SK-N-SH treated with all-trans-retinoic acid at 6 μM for 48 hours (cell line): ENCODE results near the gene NDOR1.

Experiments
- ATAC-seq: fragments of 200-7000 bp; cut with Tn5 transposase; 3 replicates; pipeline ENCODE4 v1.9.1; 2020; ENCODE audit warnings: mild to moderate bottlenecking, moderate library complexity
- ARNTL ChIP-seq: fragments of 450-650 bp; formaldehyde crosslinking; IDR thresholded peaks from 2 replicates; pipeline ENCODE4 v1.5.0; 2020; ENCODE audit warnings: low read depth, mild to moderate bottlenecking, moderate library complexity, borderline replicate concordance
- BACH2 ChIP-seq: fragments of 250-450 bp; sonication (Bioruptor Pico); IDR thresholded peaks from 2 replicates; pipeline ENCODE4 v1.9.0; 2021; ENCODE audit warnings: mild to moderate bottlenecking, borderline replicate concordance
- CSRNP3 ChIP-seq: fragments of 250-450 bp; sonication (Bioruptor Pico); IDR thresholded peaks from 2 replicates; pipeline ENCODE4 v1.5.1; 2021; ENCODE audit warnings: mild to moderate bottlenecking, moderate library complexity
- ESRRG ChIP-seq: fragments of 250-450 bp; sonication (Bioruptor Pico); IDR thresholded peaks from 2 replicates; pipeline ENCODE4 v1.6.1; 2021; ENCODE audit warnings: mild to moderate bottlenecking
- GLIS3 ChIP-seq: fragments of 250-450 bp; sonication (Bioruptor Pico); IDR thresholded peaks from 2 replicates; pipeline ENCODE4 v1.5.0; 2020; ENCODE audit warnings: mild to moderate bottlenecking, moderate library complexity
- OSR1 ChIP-seq: fragments of 250-450 bp; sonication (Bioruptor Pico); IDR thresholded peaks from 2 replicates; pipeline ENCODE4 v1.8.0; 2022; ENCODE audit warnings: moderate library complexity, mild to moderate bottlenecking, inconsistent platforms
- PPARA ChIP-seq: fragments of 250-450 bp; sonication (Bioruptor Pico); IDR thresholded peaks from 2 replicates; pipeline ENCODE4 v1.5.0; 2020; ENCODE audit warnings: mild to moderate bottlenecking, borderline replicate concordance
- RARB ChIP-seq: fragments of 250-450 bp; sonication (Bioruptor Pico); IDR thresholded peaks from 2 replicates; pipeline ENCODE4 v1.8.0; 2021; ENCODE audit warnings: mild to moderate bottlenecking, moderate library complexity
- SNAI2 ChIP-seq: fragments of 250-450 bp; sonication (Bioruptor Pico); IDR thresholded peaks from 2 replicates; pipeline ENCODE4 v1.5.0; 2020; ENCODE audit warnings: mild to moderate bottlenecking, moderate library complexity
- TCF4 ChIP-seq: fragments of 250-450 bp; sonication (Bioruptor Pico); IDR thresholded peaks from 2 replicates; pipeline ENCODE4 v1.8.0; 2021; ENCODE audit warnings: mild to moderate bottlenecking, moderate library complexity, borderline replicate concordance
- TOX ChIP-seq: fragments of 250-450 bp; sonication (Bioruptor Pico); IDR thresholded peaks from 2 replicates; pipeline ENCODE4 v1.8.0; 2021; ENCODE audit warnings: mild to moderate bottlenecking, moderate library complexity, borderline replicate concordance
- ZC3H10 ChIP-seq: fragments of 250-450 bp; sonication (Bioruptor Pico); IDR thresholded peaks from 2 replicates; pipeline ENCODE4 v1.5.1; 2021; ENCODE audit warnings: mild to moderate bottlenecking, moderate library complexity
- ZFP3 ChIP-seq: fragments of 250-450 bp; sonication (Bioruptor Pico); IDR thresholded peaks from 2 replicates; pipeline ENCODE4 v1.5.0; 2020; ENCODE audit warnings: mild to moderate bottlenecking, moderate library complexity
- ZFP30 ChIP-seq: fragments of 450-650 bp; formaldehyde crosslinking; IDR thresholded peaks from 2 replicates; pipeline ENCODE4 v1.5.0; 2022; ENCODE audit warnings: mild to moderate bottlenecking, moderate library complexity
- ZNF565 ChIP-seq: fragments of 450-650 bp; formaldehyde crosslinking; conservative IDR thresholded peaks from 2 replicates; pipeline ENCODE4 v1.5.0; 2020; ENCODE audit warnings: low read depth, mild to moderate bottlenecking, moderate library complexity
- ZNF70 ChIP-seq: fragments of 450-650 bp; formaldehyde crosslinking; IDR thresholded peaks from 2 replicates; pipeline ENCODE4 v1.5.0; 2020; ENCODE audit warnings: mild to moderate bottlenecking, moderate library complexity
- ZNF8 ChIP-seq: fragments of 450-650 bp; formaldehyde crosslinking; IDR thresholded peaks from 2 replicates; pipeline ENCODE4 v1.5.0; 2020; ENCODE audit warnings: mild to moderate bottlenecking, moderate library complexity
- TF ChIP-seq, protein P1 (sequence below): fragments of 250-450 bp; sonication (Bioruptor Pico); IDR thresholded peaks from 2 replicates; pipeline ENCODE4 v1.5.0; 2020; ENCODE audit warnings: mild to moderate bottlenecking, moderate library complexity
- TF ChIP-seq, protein P2 (sequence below): fragments of 250-450 bp; sonication (Bioruptor Pico); IDR thresholded peaks from 2 replicates; pipeline ENCODE4 v1.8.0; 2021; ENCODE audit warnings: low read depth, mild to moderate bottlenecking, moderate library complexity, borderline replicate concordance
- TF ChIP-seq, protein P3 (sequence below): fragments of 250-450 bp; sonication (Bioruptor Pico); IDR thresholded peaks from 2 replicates; pipeline ENCODE4 v1.8.0; 2020; ENCODE audit warnings: mild to moderate bottlenecking, moderate library complexity, borderline replicate concordance
- TF ChIP-seq, protein P4 (sequence below): fragments of 250-450 bp; sonication (Bioruptor Pico); IDR thresholded peaks from 2 replicates; pipeline ENCODE4 v1.5.1; 2020; ENCODE audit warnings: low read depth, mild to moderate bottlenecking, moderate library complexity

The NDOR1 gene

GRCh38 chr9:137193771-137194170 is 11.7 kb upstream of the NDOR1 start:
- no peak for TF ChIP-seq ZNF565 (CRISPR knock-in tag)
- TF ChIP-seq, protein P1, sequence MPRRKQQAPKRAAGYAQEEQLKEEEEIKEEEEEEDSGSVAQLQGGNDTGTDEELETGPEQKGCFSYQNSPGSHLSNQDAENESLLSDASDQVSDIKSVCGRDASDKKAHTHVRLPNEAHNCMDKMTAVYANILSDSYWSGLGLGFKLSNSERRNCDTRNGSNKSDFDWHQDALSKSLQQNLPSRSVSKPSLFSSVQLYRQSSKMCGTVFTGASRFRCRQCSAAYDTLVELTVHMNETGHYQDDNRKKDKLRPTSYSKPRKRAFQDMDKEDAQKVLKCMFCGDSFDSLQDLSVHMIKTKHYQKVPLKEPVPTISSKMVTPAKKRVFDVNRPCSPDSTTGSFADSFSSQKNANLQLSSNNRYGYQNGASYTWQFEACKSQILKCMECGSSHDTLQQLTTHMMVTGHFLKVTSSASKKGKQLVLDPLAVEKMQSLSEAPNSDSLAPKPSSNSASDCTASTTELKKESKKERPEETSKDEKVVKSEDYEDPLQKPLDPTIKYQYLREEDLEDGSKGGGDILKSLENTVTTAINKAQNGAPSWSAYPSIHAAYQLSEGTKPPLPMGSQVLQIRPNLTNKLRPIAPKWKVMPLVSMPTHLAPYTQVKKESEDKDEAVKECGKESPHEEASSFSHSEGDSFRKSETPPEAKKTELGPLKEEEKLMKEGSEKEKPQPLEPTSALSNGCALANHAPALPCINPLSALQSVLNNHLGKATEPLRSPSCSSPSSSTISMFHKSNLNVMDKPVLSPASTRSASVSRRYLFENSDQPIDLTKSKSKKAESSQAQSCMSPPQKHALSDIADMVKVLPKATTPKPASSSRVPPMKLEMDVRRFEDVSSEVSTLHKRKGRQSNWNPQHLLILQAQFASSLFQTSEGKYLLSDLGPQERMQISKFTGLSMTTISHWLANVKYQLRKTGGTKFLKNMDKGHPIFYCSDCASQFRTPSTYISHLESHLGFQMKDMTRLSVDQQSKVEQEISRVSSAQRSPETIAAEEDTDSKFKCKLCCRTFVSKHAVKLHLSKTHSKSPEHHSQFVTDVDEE (CRISPR knock-in tag), result no peak
- TF ChIP-seq PPARA (CRISPR knock-in tag), result no peak
- TF ChIP-seq, all 23 proteins: peak for 0
- no peak for ATAC-seq

DNA sequence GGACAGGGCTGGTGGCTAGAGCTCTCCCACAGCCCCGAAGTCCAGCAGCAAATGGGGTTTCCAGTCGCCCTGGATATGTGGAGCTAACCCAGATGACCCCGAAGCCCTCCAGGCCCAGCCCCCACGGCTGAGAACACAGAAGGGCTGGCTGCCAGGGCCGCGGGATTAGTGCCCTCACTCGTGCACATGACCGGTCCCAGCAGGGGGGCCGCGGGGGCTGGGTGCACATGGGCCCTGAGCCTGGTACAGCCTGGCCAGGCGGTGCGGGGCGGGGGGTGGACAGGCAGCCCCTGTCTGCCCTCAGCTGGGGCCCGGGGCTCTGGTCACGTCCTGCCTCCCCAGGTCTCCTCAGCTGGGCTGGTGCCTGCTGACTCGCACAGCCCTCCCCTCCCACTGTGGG is 11.1 kb upstream of the NDOR1 start:
- ATAC-seq, result no peak
- TF ChIP-seq RARB (CRISPR knock-in tag), result no peak
- no peak for TF ChIP-seq OSR1 (CRISPR knock-in tag)
- TF ChIP-seq, protein P2, sequence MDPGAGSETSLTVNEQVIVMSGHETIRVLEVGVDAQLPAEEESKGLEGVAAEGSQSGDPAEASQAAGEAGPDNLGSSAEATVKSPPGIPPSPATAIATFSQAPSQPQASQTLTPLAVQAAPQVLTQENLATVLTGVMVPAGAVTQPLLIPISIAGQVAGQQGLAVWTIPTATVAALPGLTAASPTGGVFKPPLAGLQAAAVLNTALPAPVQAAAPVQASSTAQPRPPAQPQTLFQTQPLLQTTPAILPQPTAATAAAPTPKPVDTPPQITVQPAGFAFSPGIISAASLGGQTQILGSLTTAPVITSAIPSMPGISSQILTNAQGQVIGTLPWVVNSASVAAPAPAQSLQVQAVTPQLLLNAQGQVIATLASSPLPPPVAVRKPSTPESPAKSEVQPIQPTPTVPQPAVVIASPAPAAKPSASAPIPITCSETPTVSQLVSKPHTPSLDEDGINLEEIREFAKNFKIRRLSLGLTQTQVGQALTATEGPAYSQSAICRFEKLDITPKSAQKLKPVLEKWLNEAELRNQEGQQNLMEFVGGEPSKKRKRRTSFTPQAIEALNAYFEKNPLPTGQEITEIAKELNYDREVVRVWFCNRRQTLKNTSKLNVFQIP (CRISPR knock-in tag), result no peak
- TF ChIP-seq, protein P1 (CRISPR knock-in tag), result no peak
- TF ChIP-seq TOX (CRISPR knock-in tag), result no peak
- no peak for TF ChIP-seq GLIS3 (CRISPR knock-in tag)

- ATAC-seq, result no peak
- no peak for TF ChIP-seq GLIS3 (CRISPR knock-in tag)
- no peak for TF ChIP-seq CSRNP3 (CRISPR knock-in tag)
- TF ChIP-seq, protein P3, sequence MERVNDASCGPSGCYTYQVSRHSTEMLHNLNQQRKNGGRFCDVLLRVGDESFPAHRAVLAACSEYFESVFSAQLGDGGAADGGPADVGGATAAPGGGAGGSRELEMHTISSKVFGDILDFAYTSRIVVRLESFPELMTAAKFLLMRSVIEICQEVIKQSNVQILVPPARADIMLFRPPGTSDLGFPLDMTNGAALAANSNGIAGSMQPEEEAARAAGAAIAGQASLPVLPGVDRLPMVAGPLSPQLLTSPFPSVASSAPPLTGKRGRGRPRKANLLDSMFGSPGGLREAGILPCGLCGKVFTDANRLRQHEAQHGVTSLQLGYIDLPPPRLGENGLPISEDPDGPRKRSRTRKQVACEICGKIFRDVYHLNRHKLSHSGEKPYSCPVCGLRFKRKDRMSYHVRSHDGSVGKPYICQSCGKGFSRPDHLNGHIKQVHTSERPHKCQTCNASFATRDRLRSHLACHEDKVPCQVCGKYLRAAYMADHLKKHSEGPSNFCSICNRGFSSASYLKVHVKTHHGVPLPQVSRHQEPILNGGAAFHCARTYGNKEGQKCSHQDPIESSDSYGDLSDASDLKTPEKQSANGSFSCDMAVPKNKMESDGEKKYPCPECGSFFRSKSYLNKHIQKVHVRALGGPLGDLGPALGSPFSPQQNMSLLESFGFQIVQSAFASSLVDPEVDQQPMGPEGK (CRISPR knock-in tag), result no peak
- no peak for TF ChIP-seq ZFP30 (CRISPR knock-in tag)
- TF ChIP-seq, protein P1 (CRISPR knock-in tag), result no peak
- TF ChIP-seq ZFP3, result no peak
- TF ChIP-seq PPARA (CRISPR knock-in tag), result no peak
- TF ChIP-seq, protein P4, sequence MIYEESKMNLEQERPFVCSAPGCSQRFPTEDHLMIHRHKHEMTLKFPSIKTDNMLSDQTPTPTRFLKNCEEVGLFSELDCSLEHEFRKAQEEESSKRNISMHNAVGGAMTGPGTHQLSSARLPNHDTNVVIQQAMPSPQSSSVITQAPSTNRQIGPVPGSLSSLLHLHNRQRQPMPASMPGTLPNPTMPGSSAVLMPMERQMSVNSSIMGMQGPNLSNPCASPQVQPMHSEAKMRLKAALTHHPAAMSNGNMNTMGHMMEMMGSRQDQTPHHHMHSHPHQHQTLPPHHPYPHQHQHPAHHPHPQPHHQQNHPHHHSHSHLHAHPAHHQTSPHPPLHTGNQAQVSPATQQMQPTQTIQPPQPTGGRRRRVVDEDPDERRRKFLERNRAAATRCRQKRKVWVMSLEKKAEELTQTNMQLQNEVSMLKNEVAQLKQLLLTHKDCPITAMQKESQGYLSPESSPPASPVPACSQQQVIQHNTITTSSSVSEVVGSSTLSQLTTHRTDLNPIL (CRISPR knock-in tag), result no peak
- TF ChIP-seq ZNF70, result no peak
- no peak for TF ChIP-seq TCF4 (CRISPR knock-in tag)
- TF ChIP-seq ESRRG (CRISPR knock-in tag), result no peak
- TF ChIP-seq ZNF8 (CRISPR knock-in tag), result no peak
- TF ChIP-seq OSR1 (CRISPR knock-in tag), result no peak
- TF ChIP-seq ARNTL (CRISPR knock-in tag), result no peak
- no peak for TF ChIP-seq SNAI2 (CRISPR knock-in tag)
- no peak for TF ChIP-seq ZC3H10 (CRISPR knock-in tag)
- TF ChIP-seq TOX (CRISPR knock-in tag), result no peak
- TF ChIP-seq, protein P2 (CRISPR knock-in tag), result no peak
- TF ChIP-seq BACH2, result no peak
Observed at GRCh38 chr9:137194909-137195308, 10.6 kb upstream of the NDOR1 start.
